SH-SY5Y (cell line): ENCODE measurements around the gene RIC1.

Experiments used
- GATA2 ChIP-seq: IDR thresholded peaks from 2 replicates; pipeline ENCODE4 v1.6.1; 2011; ENCODE audit warnings: mild to moderate bottlenecking, low read depth, low read length
- GATA3 ChIP-seq: IDR thresholded peaks from 2 replicates; pipeline ENCODE4 v1.6.1; 2011; ENCODE audit warnings: low read depth, mild to moderate bottlenecking, low read length, moderate library complexity

DNA sequence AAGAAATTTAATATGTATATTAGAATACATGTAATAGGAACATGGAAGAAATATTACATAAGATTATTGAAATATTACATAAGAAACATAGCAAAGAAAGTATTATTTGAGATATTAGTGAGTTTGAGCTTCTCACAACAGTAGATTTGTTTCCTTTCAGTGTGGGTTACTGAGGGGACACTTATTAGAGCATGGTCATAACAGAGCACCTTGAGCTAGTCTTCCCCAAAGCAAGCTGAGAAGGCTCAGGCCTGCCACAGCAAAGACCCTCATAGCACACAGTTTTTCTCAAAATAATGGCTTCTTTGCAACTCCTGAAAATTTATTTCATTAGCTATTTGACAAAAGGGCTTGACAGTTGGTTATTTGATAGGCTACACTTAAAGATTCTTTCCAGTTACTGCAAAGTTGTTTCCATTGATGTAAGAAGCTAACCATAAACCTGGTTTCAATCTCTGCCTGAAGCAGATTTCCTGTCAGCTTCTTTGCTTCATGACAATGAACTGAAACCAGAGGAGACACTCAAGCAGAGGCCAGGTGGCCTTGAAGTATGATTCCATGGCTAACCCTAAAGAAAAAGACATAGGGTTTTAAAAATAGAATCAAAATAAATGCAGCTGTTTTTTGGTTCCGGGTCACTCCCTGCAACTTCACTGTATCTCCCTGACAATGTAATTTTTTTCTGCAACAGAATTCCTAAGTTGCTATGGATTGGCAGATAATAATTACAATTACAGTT, 135.4 kb downstream of the RIC1 start:
- TF ChIP-seq GATA2 (no peak), GATA3 (no peak)
